Nucleus accumbens (tissue), 56 donors: Measurements from ENCODE around the gene PDIA2.
"Not testable (repeated sequence)": the region's sequence is repeated elsewhere in the genome, so short reads cannot be mapped to it uniquely, and the experiment has no call there.

Source experiments
- DNase-seq, 56 donors: peaks; one replicate each; lab custom pipeline; 2025; lab: John Stamatoyannopoulos, UW

PDIA2 gene

DNA sequence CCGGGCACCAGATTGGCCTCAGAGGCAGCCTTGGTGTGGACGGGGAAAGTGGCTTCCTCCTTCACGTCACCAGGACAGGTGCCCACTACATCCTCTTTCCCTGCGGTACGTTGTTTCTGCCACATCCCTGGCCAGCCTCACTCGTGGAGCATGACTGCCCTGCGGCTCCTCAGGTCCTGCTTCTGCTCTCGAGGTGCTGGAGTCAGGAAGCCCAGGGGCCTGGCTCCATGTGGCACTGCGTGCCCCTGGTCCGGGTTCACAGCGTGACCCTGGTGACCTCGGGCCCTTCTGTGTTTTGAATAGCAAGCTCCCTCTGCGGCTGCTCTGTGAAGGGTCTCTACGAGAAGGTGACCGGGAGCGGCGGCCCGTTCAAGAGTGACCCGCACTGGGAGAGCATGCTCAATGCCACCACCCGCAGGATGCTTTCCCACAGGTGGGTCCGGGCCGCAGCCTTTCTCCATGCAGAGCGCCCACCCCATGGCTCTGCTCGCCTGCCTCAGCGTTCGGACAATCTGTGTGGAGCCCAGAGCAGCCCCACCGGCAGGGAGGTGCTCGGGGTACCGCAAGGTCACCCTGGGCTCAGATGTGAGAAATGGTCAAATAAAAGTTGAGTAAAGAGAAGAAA lies 20.7 kb upstream of the PDIA2 start:
- no peak for DNase-seq

DNA sequence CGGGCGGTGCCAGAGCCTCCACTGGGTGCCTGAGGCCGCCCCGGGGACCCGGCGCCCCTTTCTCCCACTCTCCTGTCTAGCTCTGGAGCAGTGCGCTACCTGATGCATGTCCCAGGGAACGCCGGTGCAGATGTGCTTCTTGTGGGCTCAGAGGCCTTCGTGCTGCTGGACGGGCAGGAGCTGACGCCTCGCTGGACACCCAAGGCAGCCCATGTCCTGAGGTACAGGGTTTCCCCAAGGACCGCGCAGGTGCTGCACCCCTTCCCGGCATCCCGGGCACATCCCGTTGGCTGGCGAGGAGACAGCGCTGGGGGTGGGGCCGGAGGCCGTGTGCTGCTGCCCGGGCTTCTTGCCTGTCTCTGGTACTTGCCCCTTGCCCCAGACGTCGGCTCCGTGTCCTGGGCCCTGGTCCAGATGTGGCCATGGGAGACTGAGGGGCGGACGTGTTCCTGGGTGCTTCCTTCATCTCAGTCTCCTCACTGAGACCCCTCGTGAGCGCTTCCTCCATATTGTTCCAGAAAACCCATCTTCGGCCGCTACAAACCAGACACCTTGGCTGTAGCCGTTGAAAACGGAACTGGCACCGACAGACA lies 19.7 kb upstream of the PDIA2 start:
- DNase-seq: no peak

DNA sequence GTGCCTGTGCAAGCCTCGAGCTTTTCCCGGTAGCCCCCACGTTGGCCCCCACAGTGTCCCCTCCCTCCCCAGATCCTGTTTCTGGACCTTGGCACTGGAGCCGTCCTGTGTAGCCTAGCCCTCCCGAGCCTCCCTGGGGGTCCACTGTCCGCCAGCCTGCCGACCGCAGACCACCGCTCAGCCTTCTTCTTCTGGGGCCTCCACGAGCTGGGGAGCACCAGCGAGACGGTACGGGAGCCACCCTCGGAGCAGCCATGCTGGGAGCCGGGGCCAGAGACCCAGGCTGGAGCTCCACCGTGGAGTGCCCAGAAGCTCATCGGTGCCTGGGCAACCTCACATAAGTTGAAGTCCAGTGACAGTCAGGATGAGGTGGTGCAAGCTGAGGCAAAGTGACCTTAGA lies 19.0 kb upstream of the PDIA2 start:
- DNase-seq: no peak

GRCh38 chr16:264440-264951 lies 18.5 kb upstream of the PDIA2 start:
- no peak for DNase-seq

- no peak for DNase-seq
These were observed 17.9 kb upstream of the PDIA2 start for GRCh38 chr16:265002-265529.

GRCh38 chr16:265711-266110 lies 17.3 kb upstream of the PDIA2 start:
- no peak for DNase-seq

DNA sequence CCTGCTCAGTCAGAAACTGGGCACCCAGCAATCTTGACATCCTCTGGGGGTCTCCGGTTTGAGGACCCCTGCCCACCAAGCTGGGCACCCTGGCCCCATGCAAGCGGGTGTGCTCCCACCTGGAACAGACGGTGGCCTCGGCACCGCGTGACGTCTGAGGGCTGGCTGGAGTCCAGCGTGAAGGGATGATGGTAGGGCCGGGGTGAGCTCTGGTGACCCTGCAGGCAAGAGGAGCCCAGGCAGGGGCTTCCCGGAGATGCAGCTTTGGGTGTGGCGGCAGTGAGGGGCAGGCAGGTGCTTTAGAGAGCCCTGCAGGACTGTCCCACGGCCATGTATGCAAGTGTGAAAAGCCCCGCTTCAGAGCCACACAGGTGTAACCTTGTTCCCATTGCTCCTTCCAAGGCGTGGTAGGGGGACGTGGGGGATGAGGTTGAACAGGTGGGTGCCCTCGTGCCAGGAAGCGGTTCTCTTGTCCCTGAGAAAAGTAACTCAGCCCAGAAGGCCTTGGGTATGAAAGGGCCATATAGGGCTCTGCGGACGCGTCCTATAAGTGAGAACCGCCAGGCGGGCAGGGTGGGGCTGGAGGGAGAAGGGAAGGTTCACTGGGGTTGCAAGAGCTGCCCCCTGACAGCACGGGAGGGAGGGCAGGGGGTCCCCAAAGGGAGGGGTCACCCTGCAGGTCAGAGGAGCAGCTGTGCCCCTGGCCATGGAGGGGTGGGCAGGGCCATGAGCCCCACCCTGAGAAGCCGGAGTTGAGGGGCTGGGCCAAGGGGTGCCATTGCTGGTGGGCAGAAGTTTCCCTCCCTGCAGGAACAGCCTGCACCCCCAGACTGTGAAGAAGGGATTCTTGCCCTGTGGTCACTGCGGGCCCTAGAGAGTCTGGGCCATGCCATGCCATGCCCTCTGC lies 16.5 kb upstream of the PDIA2 start:
- no peak for DNase-seq

DNA sequence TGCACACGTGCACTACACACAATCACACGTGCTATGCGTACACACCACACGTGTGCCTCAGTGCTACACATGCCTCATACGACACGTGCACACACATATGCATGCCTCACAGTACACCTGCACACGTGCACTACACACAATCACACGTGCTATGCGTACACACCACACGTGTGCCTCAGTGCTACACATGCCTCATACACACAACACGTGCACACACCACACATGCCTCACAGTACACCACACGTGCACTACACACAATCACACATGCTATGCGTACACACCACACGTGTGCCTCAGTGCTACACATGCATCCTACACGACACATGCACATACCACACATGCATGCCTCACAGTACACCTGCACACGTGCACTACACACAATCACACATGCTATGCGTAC lies 15.4 kb upstream of the PDIA2 start:
- DNase-seq: not testable (repeated sequence)

GRCh38 chr16:268141-269053 lies 14.6 kb upstream of the PDIA2 start:
- no peak for DNase-seq

DNA sequence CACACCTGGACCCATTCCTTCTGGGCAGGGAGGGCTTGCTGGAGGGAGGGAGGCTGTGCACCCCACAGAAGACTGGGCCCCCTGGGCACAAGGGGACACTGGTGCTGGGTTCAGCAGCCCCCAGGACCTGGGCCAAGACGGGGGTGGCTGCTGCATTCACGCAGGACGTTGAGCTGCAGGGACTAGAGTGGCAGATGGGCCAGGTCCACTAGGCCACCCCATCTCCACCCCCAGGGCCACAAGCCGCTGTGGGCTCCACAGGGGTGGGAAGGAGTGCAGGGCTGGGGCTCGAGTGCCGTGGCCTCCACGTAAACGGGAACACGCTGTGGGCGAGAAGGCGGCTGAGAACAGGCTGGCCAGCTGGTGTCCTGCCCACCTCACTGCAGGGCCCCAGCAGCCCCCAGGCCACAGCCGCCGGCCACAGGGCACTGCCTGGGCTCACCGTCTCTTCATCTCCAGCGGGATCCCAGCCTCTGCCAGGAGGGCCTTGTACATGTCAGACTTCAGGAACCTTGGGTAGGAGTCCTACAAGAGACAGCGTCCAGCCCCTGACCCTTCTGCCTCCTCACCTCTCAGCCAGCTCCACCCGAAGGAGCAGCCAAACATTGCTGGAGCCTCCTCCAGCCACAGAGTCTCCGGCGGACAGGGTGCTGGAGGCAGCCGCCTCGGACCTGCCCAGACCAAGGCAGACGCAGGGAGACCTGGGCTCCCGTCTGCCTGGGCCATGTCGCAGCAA lies 13.7 kb upstream of the PDIA2 start:
- no peak for DNase-seq

DNA sequence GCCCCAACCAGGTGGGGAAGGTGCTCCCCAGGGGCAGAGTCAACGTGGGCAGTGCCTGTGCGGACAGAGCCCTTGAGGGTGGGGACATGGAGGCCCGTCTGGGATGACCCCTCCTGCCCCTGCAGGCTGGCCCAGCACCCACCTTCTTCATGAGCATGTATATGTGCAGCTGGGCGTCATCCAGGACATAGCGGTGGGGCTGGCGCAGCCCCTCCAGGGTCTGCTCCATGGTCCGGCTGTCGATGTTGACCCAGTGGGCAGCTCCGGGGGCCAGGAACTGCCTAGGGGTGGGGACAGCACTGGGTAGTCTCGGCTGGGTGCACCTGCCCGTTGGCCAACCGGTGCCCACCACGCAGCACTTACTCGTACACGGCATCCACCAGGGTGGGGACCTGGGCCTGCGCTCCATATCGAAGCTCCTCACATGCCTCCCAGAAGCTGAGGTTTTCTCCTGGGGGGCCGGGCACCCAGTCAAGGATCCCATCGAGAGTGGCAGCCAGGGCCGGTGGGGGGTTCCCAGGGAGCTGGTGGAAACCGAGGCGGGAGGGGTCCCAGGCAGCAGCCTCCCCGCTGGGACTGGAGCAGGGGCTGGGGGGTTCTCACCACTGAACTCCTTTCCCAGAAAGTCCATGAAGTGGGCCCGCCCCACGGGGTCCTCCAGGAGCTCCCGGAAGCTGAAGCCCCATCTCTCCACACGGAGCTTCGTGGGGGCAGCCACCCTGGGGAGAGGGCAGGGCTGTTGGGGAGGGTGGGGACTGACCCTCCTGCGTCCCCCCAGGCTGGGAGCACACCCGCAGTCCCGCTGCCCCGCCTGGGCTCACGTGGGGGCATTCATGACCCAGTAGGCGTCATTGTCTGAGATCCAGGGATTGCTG lies 12.3 kb upstream of the PDIA2 start:
- no peak for DNase-seq

- DNase-seq: no peak
These were observed 10.1 kb upstream of the PDIA2 start for GRCh38 chr16:272633-273546.

DNA sequence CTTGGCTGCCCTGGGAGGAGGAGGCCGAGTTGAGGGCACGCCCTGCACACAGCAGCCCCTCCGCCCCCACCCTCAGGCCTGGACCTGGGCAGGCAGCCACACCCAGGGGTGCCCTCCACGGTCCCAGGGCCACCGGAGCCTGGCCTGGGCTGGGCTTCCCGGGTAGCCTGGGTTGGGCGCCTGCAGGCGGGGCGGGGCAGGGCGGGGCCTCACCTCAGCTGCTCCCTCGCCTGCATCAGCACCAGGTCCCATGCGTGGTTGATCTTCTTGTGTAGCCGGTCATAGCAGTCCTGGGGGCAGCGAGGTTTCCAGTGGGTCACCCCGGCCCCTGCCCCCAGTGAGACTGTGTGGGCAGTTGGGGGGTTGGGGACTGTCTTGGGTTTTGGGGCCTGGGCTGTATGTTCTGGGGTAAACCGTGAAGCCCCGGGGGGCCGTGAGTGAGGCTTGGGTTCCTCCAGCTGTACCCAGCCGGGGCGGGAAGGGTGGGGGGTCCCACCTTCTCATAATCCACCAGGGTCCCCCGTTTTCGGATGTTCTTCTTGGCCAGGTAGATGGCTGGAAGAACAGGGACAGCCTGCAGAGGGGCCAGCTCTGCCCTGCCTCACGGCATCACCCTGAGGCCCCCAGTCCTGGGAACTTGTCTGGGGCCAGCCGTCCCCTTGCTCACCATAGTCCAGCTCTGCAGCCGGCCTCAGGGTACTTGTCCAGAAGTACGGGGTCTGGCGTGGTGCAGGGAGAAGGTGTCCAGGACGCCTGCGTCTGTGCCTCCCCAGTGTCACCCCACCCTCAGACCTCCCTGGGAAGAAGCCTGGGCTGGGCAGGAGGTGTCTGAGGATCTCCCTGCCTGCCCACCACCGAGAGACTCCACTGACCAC lies 9.2 kb upstream of the PDIA2 start:
- DNase-seq: no peak

DNA sequence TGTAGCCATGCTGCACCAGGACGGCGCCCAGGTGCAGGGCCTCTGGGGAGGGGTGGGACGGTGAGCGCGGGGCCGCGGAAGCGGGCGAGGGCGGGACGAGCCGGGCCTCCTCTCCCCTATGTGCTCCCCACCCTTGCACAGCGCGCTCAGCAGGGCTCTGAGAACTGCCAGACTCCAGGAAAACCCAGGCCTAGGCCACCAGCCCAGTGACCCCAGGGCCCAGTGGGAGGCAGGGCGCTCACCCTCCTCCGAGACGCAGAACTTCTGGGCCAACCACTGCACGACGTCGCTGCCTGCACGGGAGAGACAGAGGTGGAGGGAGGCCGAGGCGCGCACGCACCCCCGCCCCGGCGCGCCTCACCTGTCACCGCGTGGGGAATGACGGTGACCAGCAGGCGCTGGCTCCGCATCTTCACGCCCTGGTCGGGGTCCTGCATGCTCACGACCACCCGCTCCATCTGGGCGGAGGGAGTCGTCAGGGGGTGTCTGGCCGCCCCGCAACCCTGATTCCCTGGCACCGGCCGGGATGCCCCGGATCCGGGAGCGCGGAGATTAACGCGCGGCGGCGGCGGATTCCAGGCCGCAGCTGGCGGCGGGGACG lies 7.8 kb upstream of the PDIA2 start:
- peak in 24 of 56 donors; percentile 8 to 64 (median 25) for DNase-seq

DNA sequence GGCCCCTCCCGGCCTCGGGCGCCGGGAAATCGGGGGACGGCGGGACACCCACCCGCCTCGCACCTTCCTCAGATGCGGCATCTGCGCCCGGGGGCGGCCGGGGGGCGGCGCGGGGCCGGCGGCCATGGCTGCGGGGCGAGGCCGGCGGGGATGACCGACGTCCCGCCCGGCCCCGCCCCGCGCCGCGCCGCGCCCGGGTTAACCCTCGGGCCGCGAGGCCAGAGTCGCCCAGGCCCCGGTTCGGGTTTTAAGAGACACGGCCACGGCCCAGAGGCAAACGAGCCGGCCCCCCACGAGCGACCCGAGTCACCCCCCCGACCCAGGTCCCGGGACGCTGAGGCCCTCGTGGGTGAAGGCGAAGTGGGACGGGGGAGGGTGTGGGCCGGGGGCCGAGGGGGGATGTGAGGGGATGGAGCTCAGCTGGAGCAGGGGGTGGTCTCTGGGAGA lies 7.2 kb upstream of the PDIA2 start, which contains the start of gene RGS11:
RGS11 (minus strand) TSS at position 159 of the 447 bp plus-strand sequence; CDS start at position 126, 33 bp downstream.
- DNase-seq: peak in 1 of 56 donors; percentile 25
